OCI-LY7 (cell line): ENCODE measurements around the gene EPB41. TPM values are rescaled to one million over a fixed set of nuclear protein-coding genes. Genes with fewer than 3 reads are reported as not detected.

Source experiments
- BruUV-seq: library from RNA; stranded (reverse); fragments of 400-500 nt; replicated peaks from 2 replicates; lab custom pipeline; 2021; lab: Mats Ljungman, UMichigan
- CTCF ChIA-PET: fragments of 300-600 bp; sonication (Branson Sonifier 250); formaldehyde crosslinking; loops from one replicate; lab custom pipeline; 2022; ENCODE audit warnings: antibody characterized with exemption; ENCODE audit not compliant: unreplicated experiment; lab: Charles Lee
- POLR2A ChIA-PET: fragments of 300-600 bp; sonication (Branson Sonifier 250); formaldehyde crosslinking; loops from one replicate; lab custom pipeline; 2022; ENCODE audit warnings: antibody characterized with exemption; lab: Charles Lee
- DNase-seq: peaks from one replicate; pipeline ENCODE4 v3.0.0-alpha.2; 2015; ENCODE audit warnings: low spot score
- H2AFZ ChIP-seq: fragments of 200-600 bp; sonication (generic), shearing (Covaris generic); 2 replicates; pipeline ENCODE4 v1.6.1; 2014; ENCODE audit warnings: mild to moderate bottlenecking, antibody characterized with exemption, low read length, moderate library complexity
- H3K27ac ChIP-seq: fragments of 200-600 bp; sonication (generic); 2 replicates; pipeline ENCODE4 v1.5.1; 2014; ENCODE audit warnings: mixed run types, low read depth, mild to moderate bottlenecking, moderate library complexity, low read length, inconsistent platforms; ENCODE audit not compliant: poor library complexity, severe bottlenecking
- H3K36me3 ChIP-seq: fragments of 200-600 bp; sonication (generic); 2 replicates; pipeline ENCODE4 v1.6.1; 2014; ENCODE audit warnings: mild to moderate bottlenecking, antibody characterized with exemption, low read length, moderate library complexity, mixed read lengths; ENCODE audit not compliant: insufficient read depth
- H3K4me1 ChIP-seq: fragments of 200-600 bp; sonication (generic); 2 replicates; pipeline ENCODE4 v1.5.1; 2014; ENCODE audit warnings: mild to moderate bottlenecking, low read length; ENCODE audit not compliant: insufficient read depth, poor library complexity, severe bottlenecking
- H3K4me2 ChIP-seq: fragments of 200-600 bp; sonication (generic); 2 replicates; pipeline ENCODE4 v1.6.1; 2014; ENCODE audit warnings: mild to moderate bottlenecking, low read length
- H3K4me3 ChIP-seq: fragments of 200-600 bp; sonication (generic); 2 replicates; pipeline ENCODE4 v1.5.1; 2014; ENCODE audit warnings: mild to moderate bottlenecking, low read depth, low read length; ENCODE audit not compliant: poor library complexity, severe bottlenecking
- H3K79me2 ChIP-seq: fragments of 200-600 bp; sonication (generic); 2 replicates; pipeline ENCODE4 v1.6.1; 2016; ENCODE audit warnings: low read depth, mild to moderate bottlenecking, low read length, moderate library complexity, mixed read lengths; ENCODE audit not compliant: insufficient read depth
- H3K9me2 ChIP-seq: fragments of 200-600 bp; sonication (generic); 2 replicates; pipeline ENCODE4 v1.6.1; 2016; ENCODE audit warnings: mild to moderate bottlenecking, low read length, mixed read lengths; ENCODE audit not compliant: insufficient read depth
- H3K9me3 ChIP-seq: fragments of 200-600 bp; sonication (generic); 2 replicates; pipeline ENCODE4 v1.6.1; 2014; ENCODE audit warnings: mild to moderate bottlenecking, mixed run types, low read length, mixed read lengths
- H4K20me1 ChIP-seq: fragments of 200-600 bp; sonication (generic); 2 replicates; pipeline ENCODE4 v1.6.1; 2014; ENCODE audit warnings: mild to moderate bottlenecking, antibody characterized with exemption, low read length, moderate library complexity, mixed read lengths; ENCODE audit not compliant: insufficient read depth
- CTCF ChIP-seq: fragments of 200-600 bp; sonication (generic); conservative IDR thresholded peaks from 2 replicates; pipeline ENCODE4 v1.5.1; 2014; ENCODE audit warnings: mild to moderate bottlenecking, antibody characterized with exemption, low read length, moderate library complexity, mixed read lengths
- EZH2phosphoT487 ChIP-seq: fragments of 200-600 bp; sonication (generic); IDR thresholded peaks from 2 replicates; pipeline ENCODE4 v1.6.1; 2018; ENCODE audit warnings: low read depth, borderline replicate concordance, mild to moderate bottlenecking, mixed run types, antibody characterized with exemption, low read length, moderate library complexity, mixed read lengths
- intact Hi-C: fragments of 100-400 bp; cut with micrococcal nuclease; formaldehyde crosslinking; loops from one replicate; pipeline ENCODE4 v1.10.0; 2022; ENCODE audit not compliant: unreplicated experiment
- total RNA-seq, 2 experiments: library from RNA; depleted of rRNA in 1 of 2; stranded (reverse); fragments of >200 nt in 1 of 2; shearing (Covaris generic) in 1 of 2; gene quantifications; 2 replicates each; pipeline ENCODE4 v1.2.3, GENCODE V29; 2014 to 2022

Gene EPB41
- total RNA-seq, 2 experiments from 2014 or later, result 102 to 103 TPM

GRCh38 chr1:29162025-29162424 is 247.7 kb downstream of the EPB41 start:
- ChIA-PET CTCF (no interaction called here), POLR2A (interaction anchor here (0.9 kb wide), 1 partner anchor 9 kb away, joined by 3 read pairs; no protein-coding TSS in a partner anchor)
- H3K36me3 ChIP-seq, result peaks cover 96% of the 10 kb centered on the region
- H3K9me2 ChIP-seq, result no peaks in the 10 kb centered on the region
- no TSS peak for BruUV-seq
- H3K9me3 ChIP-seq, result no peaks in the 10 kb centered on the region
- no peaks in the 10 kb centered on the region for H3K4me1 ChIP-seq
- intact Hi-C loops, result no loop called here
- no peak for TF ChIP-seq EZH2phosphoT487
- no peak for TF ChIP-seq CTCF
- H3K4me3 ChIP-seq, result no peak overlapping the region
- no peak for DNase-seq
- no peak overlapping the region for H3K4me2 ChIP-seq
- peaks cover 67% of the 10 kb centered on the region for H3K79me2 ChIP-seq
- H2AFZ ChIP-seq, result no peak overlapping the region
- peaks cover 34% of the 10 kb centered on the region; the same call in 1 of the 2 replicates for H4K20me1 ChIP-seq
- no peak overlapping the region for H3K27ac ChIP-seq

GRCh38 chr1:29162476-29163138 is 248.2 kb downstream of the EPB41 start:
- POLR2A ChIA-PET, result interaction anchor here (0.5 to 0.9 kb wide), 3 partner anchors 8 to 126 kb away, joined by 3 read pairs; no protein-coding TSS in a partner anchor
- Histone ChIP-seq H3K9me3 (no peaks in the 10 kb centered on the region), H3K36me3 (peaks cover 96% of the 10 kb centered on the region), H3K9me2 (no peaks in the 10 kb centered on the region), H3K79me2 (peaks cover 73% of the 10 kb centered on the region), H3K27ac (no peak overlapping the region), H2AFZ (no peak overlapping the region), H3K4me1 (no peaks in the 10 kb centered on the region), H3K4me3 (no peak overlapping the region), H4K20me1 (peaks cover 34% of the 10 kb centered on the region; the same call in 1 of the 2 replicates), H3K4me2 (no peak overlapping the region)
- TF ChIP-seq EZH2phosphoT487 (no peak), CTCF (no peak)
- BruUV-seq, result no TSS peak
- CTCF ChIA-PET, result no interaction called here
- intact Hi-C loops, result no loop called here
- no peak for DNase-seq

DNA sequence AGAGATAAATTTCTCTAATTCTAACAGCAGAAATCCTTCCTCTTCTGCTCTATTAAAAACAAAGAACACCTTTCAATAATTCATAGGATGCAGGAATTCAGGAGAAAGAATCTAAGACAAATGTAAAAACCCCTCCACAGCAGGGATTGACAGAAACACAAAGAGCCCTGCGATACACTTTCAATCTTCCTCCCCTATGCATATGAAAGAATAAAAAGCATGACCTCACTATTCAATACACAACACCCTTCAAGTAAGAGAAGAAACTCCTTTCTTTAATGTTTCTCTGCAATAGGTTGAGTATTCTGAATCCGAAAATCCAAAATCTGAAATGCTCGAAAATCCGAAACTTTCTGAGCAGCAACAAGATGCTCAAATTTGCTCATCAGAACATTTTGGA is 250.2 kb downstream of the EPB41 start:
- H3K4me1 ChIP-seq, result no peaks in the 10 kb centered on the region
- H2AFZ ChIP-seq, result no peak overlapping the region
- H3K4me2 ChIP-seq, result no peak overlapping the region
- no peak overlapping the region for H3K27ac ChIP-seq
- TF ChIP-seq EZH2phosphoT487 (no peak), CTCF (no peak)
- H3K79me2 ChIP-seq, result peaks cover 88% of the 10 kb centered on the region
- peaks cover 96% of the 10 kb centered on the region for H3K36me3 ChIP-seq
- ChIA-PET CTCF (no interaction called here), POLR2A (no interaction called here)
- DNase-seq, result no peak
- BruUV-seq, result no TSS peak
- H3K9me3 ChIP-seq, result no peaks in the 10 kb centered on the region
- intact Hi-C loops, result no loop called here
- H4K20me1 ChIP-seq, result peaks cover 46% of the 10 kb centered on the region
- no peaks in the 10 kb centered on the region for H3K9me2 ChIP-seq
- H3K4me3 ChIP-seq, result no peak overlapping the region
